ENCODE measurements around the gene KCNQ1. TPM values are rescaled to one million over a fixed set of nuclear protein-coding genes. Genes with fewer than 3 reads are reported as not detected.

The KCNQ1 gene
- polyA plus RNA-seq, 1 donor (not counting 4 experiments of a cell fraction or from before 2014, with no cell fraction given), result not detected

DNA sequence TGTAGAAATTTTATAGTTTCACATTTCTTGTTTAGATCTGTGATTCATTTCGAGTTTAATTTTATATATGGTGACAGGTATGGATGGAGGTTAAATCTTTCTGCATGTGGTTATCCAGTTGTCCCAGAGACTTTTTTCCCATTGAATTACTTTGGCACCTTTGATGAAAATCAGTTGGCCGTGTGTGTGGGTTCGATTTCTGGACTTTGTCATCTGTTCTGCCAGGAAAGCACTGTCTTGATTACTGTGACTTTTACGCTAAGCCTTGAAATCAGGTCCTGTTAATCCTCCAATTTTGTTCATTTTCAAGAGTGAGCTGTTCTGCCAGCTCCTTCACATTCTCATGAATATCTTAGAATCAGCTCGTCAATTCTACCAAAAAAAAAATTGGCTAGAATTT is 107.4 kb downstream of the KCNQ1 start:
- TF ChIP-seq EZH2 (IDR thresholded peaks at IDR 0.05; ENCODE audit: low read length), result no peak
- no peak for TF ChIP-seq CTCF (optimal IDR thresholded peaks at IDR 0.05 in 1 of 3, IDR thresholded peaks at IDR 0.05 in 1 of 3, conservative IDR thresholded peaks at IDR 0.05 in 1 of 3; ENCODE audit: extremely low read depth in 1 of 3, insufficient read depth in 2 of 3, low read length in 3 of 3)
- FAIRE-seq (no peak), DNase-seq (ENCODE audit: low read depth, low spot score) (no peak)
- Histone ChIP-seq H3K9me1 (ENCODE audit: control insufficient read depth, extremely low read depth, insufficient read depth, low read length) (no peaks in the 10 kb centered on the region), H3K36me3 (ENCODE audit: control insufficient read depth in 2 of 2, extremely low read depth in 1 of 2, insufficient read depth in 2 of 2, low read length in 2 of 2) (no peaks in the 10 kb centered on the region), H3K27ac (ENCODE audit: control insufficient read depth, insufficient read depth, low read length) (no peak overlapping the region), H3K27me3 (ENCODE audit: control insufficient read depth, extremely low read depth, insufficient read depth, low read length) (peaks cover 6% of the 10 kb centered on the region), H3K4me1 (ENCODE audit: control insufficient read depth, extremely low read depth, insufficient read depth, low read length) (no peaks in the 10 kb centered on the region), H2AFZ (ENCODE audit: control insufficient read depth, low read length) (no peak overlapping the region), H3K4me3 (ENCODE audit: control insufficient read depth in 2 of 3, extremely low read depth in 1 of 3, insufficient read depth in 2 of 3, low read depth in 1 of 3, low read length in 3 of 3) (no peak overlapping the region), H3K9ac (ENCODE audit: control insufficient read depth, extremely low read depth, insufficient read depth, low read length) (no peak overlapping the region), H3K79me2 (ENCODE audit: control insufficient read depth, insufficient read depth, low read length) (no peaks in the 10 kb centered on the region), H3K9me3 (ENCODE audit: control insufficient read depth, low read depth, low read length) (no peaks in the 10 kb centered on the region), H3K4me2 (ENCODE audit: control insufficient read depth, extremely low read depth, insufficient read depth, low read depth, low read length) (no peak overlapping the region), H4K20me1 (ENCODE audit: control insufficient read depth, extremely low read depth, insufficient read depth, low read length) (no peaks in the 10 kb centered on the region)
- dilution Hi-C loops (cut with MboI; ENCODE audit: extremely low pct_ligation_motif_present, low sequenced_read_pairs), result no loop called here

- no peak for DNase-seq (ENCODE audit: low read depth, low spot score)
- Histone ChIP-seq H3K79me2 (ENCODE audit: control insufficient read depth, insufficient read depth, low read length) (no peaks in the 10 kb centered on the region), H3K9me3 (ENCODE audit: control insufficient read depth, low read depth, low read length) (no peaks in the 10 kb centered on the region), H3K36me3 (ENCODE audit: control insufficient read depth in 2 of 2, extremely low read depth in 1 of 2, insufficient read depth in 2 of 2, low read length in 2 of 2) (no peaks in the 10 kb centered on the region), H3K4me2 (ENCODE audit: control insufficient read depth, extremely low read depth, insufficient read depth, low read depth, low read length) (no peak overlapping the region), H3K9me1 (ENCODE audit: control insufficient read depth, extremely low read depth, insufficient read depth, low read length) (no peaks in the 10 kb centered on the region), H4K20me1 (ENCODE audit: control insufficient read depth, extremely low read depth, insufficient read depth, low read length) (no peaks in the 10 kb centered on the region), H3K27me3 (ENCODE audit: control insufficient read depth, extremely low read depth, insufficient read depth, low read length) (peaks cover 6% of the 10 kb centered on the region), H3K4me3 (ENCODE audit: control insufficient read depth in 2 of 3, extremely low read depth in 1 of 3, insufficient read depth in 2 of 3, low read depth in 1 of 3, low read length in 3 of 3) (no peak overlapping the region), H3K27ac (ENCODE audit: control insufficient read depth, insufficient read depth, low read length) (no peak overlapping the region), H3K9ac (ENCODE audit: control insufficient read depth, extremely low read depth, insufficient read depth, low read length) (no peak overlapping the region), H3K4me1 (ENCODE audit: control insufficient read depth, extremely low read depth, insufficient read depth, low read length) (no peaks in the 10 kb centered on the region), H2AFZ (ENCODE audit: control insufficient read depth, low read length) (no peak overlapping the region)
- dilution Hi-C loops (cut with MboI; ENCODE audit: extremely low pct_ligation_motif_present, low sequenced_read_pairs), result no loop called here
- TF ChIP-seq EZH2 (IDR thresholded peaks at IDR 0.05; ENCODE audit: low read length), result no peak
- no peak for TF ChIP-seq CTCF (optimal IDR thresholded peaks at IDR 0.05 in 1 of 3, IDR thresholded peaks at IDR 0.05 in 1 of 3, conservative IDR thresholded peaks at IDR 0.05 in 1 of 3; ENCODE audit: extremely low read depth in 1 of 3, insufficient read depth in 2 of 3, low read length in 3 of 3)
- no peak for FAIRE-seq
Observed at GRCh38 chr11:2553198-2553597, 108.4 kb downstream of the KCNQ1 start.

Measured in keratinocyte (primary cell).